GM08714 (cell line): ENCODE data around the gene PARD6A.
"Not testable (repeated sequence)": the region's sequence is repeated elsewhere in the genome, so short reads cannot be mapped to it uniquely, and the experiment has no call there.

Source experiments
- H3K4me3 ChIP-seq: fragments of 200-500 bp; sonication (Bioruptor generic); 2 replicates; pipeline ENCODE4 v1.5.1; 2014; ENCODE audit warnings: mild to moderate bottlenecking, low read length, inconsistent platforms
- ZNF274 ChIP-seq: IDR thresholded peaks from 2 replicates; pipeline ENCODE4 v1.6.1; 2012; ENCODE audit warnings: mild to moderate bottlenecking, low read depth, low read length

The PARD6A gene

DNA sequence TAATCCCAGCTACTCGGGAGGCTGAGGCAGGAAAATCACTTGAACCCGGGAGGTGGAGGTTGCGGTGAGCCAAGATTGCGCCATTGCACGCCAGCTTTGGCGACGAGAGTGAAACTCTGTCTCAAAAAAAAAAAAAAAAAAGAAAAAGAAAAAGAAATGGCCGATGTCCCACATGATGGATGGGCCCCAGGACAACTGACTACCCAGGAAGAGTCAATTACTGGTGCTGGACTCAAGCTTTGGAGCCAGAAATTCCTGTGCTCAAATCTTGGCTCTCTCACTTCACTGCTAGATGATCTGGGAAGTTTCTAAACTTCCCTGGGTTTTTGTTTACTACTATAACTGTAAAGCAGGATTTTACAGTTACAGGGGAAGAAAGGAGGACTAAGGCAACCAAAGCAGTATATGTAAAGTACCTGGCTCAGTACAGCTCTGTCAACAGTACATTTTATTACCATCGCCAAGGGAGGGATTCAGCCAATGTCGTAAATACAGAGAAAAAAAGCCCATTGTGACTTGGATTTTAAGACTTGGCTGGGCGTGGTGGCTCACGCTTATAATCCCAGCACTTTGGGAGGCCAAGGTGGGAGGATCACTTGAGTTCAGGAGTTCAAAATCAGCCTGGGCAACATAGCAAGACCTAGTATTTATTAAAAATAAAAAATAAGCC lies 17.7 kb downstream of the PARD6A start:
- H3K4me3 ChIP-seq: no peak overlapping the region
- no peak for TF ChIP-seq ZNF274

DNA sequence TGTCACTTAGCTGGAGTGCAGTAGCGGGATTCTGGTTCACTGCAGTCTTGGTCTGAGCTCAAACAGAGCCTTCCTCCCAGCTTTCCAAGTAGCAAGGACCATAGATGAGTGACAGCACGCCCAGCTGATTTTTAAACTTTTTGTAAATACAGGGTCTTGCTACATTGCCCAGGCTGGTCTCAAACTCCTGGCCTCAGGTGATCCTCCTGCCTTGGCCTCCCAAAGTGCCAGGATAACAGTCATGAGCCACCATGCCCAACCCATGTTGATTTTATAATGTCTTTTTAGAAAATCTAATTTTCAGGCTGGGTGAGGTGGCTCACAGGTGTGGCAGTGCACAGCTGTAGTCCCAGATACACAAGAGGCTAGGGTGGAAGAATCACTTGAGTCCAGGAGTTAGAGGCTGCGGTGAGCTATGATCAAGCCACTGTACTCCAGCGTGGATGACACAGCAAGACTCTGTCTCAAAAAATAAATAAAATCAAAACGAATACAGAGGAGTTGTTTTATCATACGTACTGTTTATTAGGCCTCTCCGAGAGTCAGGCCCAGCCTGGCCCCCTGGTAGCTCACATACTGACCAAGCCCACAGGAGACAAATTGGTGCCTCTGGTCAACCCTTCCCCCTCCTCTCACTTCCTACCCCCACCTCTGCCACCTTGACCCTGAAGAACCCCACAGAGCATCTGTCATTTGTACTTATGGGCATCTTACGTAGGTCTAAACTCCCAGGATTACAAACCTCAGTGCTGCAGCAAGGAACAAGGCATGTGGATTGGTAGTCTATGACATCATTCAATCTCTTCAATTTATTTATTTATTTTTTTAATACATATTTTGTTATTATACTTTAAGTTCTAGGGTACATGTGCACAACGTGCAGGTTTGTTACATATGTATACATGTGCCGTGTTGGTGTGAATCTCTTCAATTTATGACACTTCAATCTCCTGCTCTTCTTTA lies 19.5 kb downstream of the PARD6A start:
- no peak for TF ChIP-seq ZNF274
- H3K4me3 ChIP-seq: no peak overlapping the region

GRCh38 chr16:67683767-67684166 lies 23.0 kb downstream of the PARD6A start:
- H3K4me3 ChIP-seq: no peak overlapping the region
- TF ChIP-seq ZNF274: no peak

DNA sequence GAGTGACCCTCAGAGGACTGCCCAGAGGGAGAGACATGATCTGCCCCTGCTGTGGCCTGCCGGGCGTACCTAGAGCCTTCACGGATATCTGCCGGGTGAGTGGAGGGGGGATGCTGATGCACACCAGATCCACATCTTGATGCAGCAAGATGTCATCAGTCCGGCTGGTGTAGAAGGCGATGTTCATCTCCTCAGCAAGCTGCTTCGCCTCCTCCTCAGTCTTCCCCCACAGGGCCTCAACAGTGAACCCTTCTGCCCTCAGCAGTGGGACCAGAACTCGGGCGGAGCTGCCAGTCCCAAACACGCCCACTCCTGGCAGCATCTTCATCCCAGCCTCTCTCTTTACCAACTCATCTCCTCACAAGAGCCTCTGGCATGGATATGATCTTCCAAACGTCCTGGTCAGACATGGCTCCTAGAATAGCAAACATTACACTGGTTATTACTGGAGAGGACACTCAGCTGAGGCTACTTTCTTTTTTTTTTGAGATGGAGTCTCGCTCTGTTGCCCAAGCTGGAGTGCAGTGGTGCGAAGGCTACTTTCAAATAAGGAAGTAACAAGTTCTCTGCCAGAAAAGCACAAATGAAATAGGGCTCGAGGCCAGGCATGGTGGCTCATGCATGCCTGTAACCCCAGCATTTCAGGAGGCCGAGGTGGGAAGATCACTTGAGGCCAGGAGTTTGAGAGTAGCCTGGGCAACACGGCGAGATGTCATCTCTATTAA lies 24.8 kb downstream of the PARD6A start:
- H3K4me3 ChIP-seq: no peak overlapping the region
- no peak for TF ChIP-seq ZNF274

DNA sequence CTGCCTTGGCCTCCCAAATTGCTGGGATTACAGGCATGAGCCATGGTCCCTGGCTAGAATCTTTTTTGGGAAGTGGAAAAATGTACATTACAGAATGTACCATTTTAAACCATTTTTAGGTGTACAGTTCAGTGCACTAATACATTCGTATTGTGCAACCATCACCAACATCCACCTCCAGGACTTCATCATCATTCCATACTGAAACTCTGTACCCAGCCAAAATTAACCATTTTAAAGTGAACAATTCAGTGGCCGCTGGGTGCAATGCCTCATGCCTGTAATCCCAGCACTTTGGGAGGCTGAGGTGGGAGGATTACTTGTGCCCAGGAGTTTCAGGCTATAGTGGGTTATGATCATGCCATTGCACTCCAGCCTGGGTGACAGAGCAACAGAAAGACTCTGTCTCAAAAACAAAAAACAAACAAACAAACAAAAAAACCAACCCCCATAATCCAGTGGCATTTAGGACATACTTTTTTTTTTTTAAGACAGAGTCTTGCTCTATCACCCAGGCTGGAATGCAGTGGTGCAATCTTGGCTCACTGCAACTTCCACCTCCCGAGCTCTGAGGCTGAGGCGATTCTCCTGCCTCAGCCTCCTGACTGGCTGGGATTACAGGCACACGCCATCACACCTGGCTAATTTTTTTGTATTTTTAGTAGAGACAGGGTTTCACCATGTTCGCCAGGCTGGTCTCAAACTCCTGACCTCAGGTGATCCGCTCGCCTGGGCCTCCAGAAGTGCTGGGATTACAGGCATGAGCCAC lies 32.9 kb downstream of the PARD6A start:
- not testable (repeated sequence) for H3K4me3 ChIP-seq

DNA sequence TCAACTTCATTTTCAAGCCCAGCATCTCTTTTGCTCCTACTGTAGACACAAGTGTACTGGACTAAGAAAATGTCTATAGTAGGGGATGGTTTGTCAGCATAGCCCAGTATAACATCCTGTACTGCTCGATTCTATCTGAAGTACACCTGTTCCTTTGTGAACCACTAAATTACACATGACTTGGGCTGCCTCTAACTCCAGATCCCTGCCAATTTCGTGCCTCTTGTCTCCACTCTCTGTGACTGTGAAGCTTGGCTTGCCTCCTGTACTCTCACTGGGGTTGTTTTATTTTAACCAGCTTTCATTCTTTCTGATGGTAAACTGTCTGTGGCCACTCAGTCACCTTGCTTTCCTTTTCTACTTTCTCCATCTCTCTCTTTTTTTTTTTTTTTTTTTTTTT lies 33.9 kb downstream of the PARD6A start:
- no peak overlapping the region for H3K4me3 ChIP-seq
- TF ChIP-seq ZNF274: no peak

DNA sequence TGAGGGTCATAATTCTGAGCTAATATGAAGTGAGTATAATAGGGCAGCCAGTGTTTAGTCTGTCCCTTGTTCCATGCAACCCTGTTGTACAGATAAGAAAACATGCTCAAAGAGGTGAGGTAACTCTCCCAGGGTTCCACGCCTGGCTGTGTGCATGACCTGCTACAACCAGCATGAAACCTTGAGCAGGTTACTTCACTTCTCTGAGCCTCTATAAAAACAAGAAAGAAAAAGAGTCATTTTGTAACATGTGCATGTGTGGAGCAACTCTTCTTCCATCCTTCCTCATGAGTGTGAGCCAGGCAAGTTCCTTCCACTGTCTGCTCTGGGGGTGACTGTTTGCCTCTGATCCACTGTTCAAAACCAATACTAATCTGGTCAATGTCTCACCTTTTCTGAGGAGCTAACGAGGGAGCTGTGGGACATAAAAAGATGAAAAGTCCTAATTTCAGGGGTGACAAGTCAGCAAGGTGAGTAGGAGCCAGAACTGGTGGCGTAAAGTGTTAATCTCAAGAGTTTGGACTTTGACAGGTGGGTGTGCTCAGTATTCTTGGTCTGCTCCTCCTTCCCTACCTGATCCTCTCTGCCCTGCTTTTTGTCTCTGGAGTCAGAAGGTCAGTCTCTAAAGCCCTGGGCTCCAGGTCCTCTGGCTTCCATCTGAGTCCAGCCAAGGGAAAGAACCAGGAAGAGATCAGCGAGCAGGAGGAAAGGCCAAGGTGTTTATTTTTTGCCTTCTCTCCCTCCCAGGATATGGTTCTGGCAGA lies 36.8 kb downstream of the PARD6A start:
- TF ChIP-seq ZNF274: no peak
- H3K4me3 ChIP-seq: no peak overlapping the region

DNA sequence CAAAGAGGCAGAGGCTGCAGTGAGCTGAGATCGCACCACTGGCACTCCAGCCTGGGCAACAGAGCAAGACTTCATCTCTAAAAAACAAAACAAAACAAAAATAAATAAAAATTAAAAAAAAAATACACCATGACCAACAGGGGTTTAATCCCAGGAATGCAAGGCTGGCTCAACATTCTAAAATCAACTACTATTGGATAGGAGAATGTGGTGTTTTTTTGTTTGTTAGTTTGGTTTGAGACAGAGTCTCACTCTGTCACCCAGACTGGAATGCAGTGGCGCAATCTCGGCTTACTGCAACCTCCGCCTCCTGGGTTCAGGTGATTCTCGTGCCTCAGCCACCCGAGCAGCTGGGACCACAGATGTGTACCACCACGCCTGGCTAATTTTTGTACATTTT lies 38.5 kb downstream of the PARD6A start:
- H3K4me3 ChIP-seq: no peak overlapping the region

DNA sequence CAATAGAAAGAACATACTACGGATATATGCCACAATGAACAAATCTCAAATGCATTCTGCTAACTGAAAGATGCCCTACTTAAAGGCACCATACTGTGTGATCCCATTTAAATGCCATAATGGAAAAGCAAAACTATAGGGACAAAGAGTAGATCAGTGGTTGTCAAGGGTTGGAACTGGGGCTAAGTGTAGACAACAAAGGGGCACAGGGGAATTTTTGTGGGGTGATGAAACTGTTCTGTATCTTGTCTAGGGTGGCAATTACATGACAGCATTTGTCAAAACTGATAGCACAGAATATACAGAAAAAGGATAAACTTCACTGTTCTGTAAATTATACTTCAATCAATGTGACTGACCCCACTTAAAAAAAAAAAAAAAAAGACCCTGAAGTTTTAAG lies 40.7 kb downstream of the PARD6A start:
- TF ChIP-seq ZNF274: no peak
- H3K4me3 ChIP-seq: no peak overlapping the region

More for the DNA sequence above, 38.5 kb downstream of the PARD6A start:
- TF ChIP-seq ZNF274: no peak

- no peak for TF ChIP-seq ZNF274
- H3K4me3 ChIP-seq: no peak overlapping the region
These were observed 41.4 kb downstream of the PARD6A start for GRCh38 chr16:67702130-67702529.

GRCh38 chr16:67703626-67704025 lies 42.9 kb downstream of the PARD6A start:
- H3K4me3 ChIP-seq: no peak overlapping the region

GRCh38 chr16:67704110-67704509 lies 43.4 kb downstream of the PARD6A start:
- no peak for TF ChIP-seq ZNF274
- no peak overlapping the region for H3K4me3 ChIP-seq

More at GRCh38 chr16:67703626-67704025, 42.9 kb downstream of the PARD6A start:
- TF ChIP-seq ZNF274: no peak

- no peak overlapping the region for H3K4me3 ChIP-seq
- TF ChIP-seq ZNF274: no peak
These were observed 46.5 kb downstream of the PARD6A start for GRCh38 chr16:67707210-67707609.
